NCI-H1436 (cell line): ENCODE data around the gene JAML.

Experiments used
- DNase-seq: peaks from one replicate; lab custom pipeline; 2025; lab: John Stamatoyannopoulos, UW

JAML gene

GRCh38 chr11:118240999-118241763, 16.4 kb upstream of the JAML start:
- DNase-seq = no peak

- DNase-seq = no peak
Observed at GRCh38 chr11:118239509-118240205, 14.8 kb upstream of the JAML start.

- no peak for DNase-seq
Observed at GRCh38 chr11:118238929-118239328, 14.1 kb upstream of the JAML start.

GRCh38 chr11:118238421-118238820, 13.6 kb upstream of the JAML start:
- no peak for DNase-seq

GRCh38 chr11:118236170-118236569, 11.4 kb upstream of the JAML start:
- DNase-seq = no peak

GRCh38 chr11:118234833-118235232, 10.0 kb upstream of the JAML start:
- DNase-seq = no peak

GRCh38 chr11:118233850-118234249, 9.0 kb upstream of the JAML start:
- DNase-seq = no peak

- no peak for DNase-seq
Observed at GRCh38 chr11:118233377-118233776, 8.6 kb upstream of the JAML start.

GRCh38 chr11:118232659-118233058, 7.8 kb upstream of the JAML start:
- no peak for DNase-seq

GRCh38 chr11:118231461-118231860, 6.7 kb upstream of the JAML start:
- DNase-seq = no peak

- no peak for DNase-seq
Observed at GRCh38 chr11:118230088-118230487, 5.3 kb upstream of the JAML start.

- DNase-seq = no peak
Observed at GRCh38 chr11:118229274-118229847, 4.5 kb upstream of the JAML start.

GRCh38 chr11:118227865-118228785, 3.3 kb upstream of the JAML start:
- DNase-seq = no peak

GRCh38 chr11:118226781-118227180, 2.0 kb upstream of the JAML start:
- no peak for DNase-seq

- DNase-seq = no peak
Observed at GRCh38 chr11:118226296-118226695, 1.5 kb upstream of the JAML start.

- no peak for DNase-seq
Observed at GRCh38 chr11:118223992-118224391, 819 bp downstream of the JAML start.

- no peak for DNase-seq
Observed at GRCh38 chr11:118223570-118223969, 1.2 kb downstream of the JAML start.

- no peak for DNase-seq
Observed at GRCh38 chr11:118222437-118222836, 2.4 kb downstream of the JAML start.

GRCh38 chr11:118221419-118221818, 3.4 kb downstream of the JAML start:
- DNase-seq = no peak

GRCh38 chr11:118219732-118220131, 5.1 kb downstream of the JAML start:
- no peak for DNase-seq

- no peak for DNase-seq
Observed at GRCh38 chr11:118219244-118219643, 5.6 kb downstream of the JAML start.

GRCh38 chr11:118217575-118217974, 7.2 kb downstream of the JAML start:
- no peak for DNase-seq
